Stimulated activated CD4-positive, alpha-beta T cell treated with anti-CD3 and anti-CD28 coated beads, Interleukin-12 subunit alpha, Interleukin-12 subunit beta, amount 100 ng/mL, for 24 hours (primary cell): ENCODE data around the gene CNN2.
A peak's percentile ranks its signal among the peaks of the same experiment; 100 is the strongest.

Experiments
- DNase-seq, 2 experiments: peaks; one replicate each; pipeline ENCODE4 v3.0.0-alpha.2; 2020; ENCODE audit warnings: low read depth in 2 of 2

Gene CNN2

GRCh38 chr19:1065606-1066109 lies 39.2 kb downstream of the CNN2 start:
- no peak for DNase-seq

- no peak for DNase-seq
These were observed 39.9 kb downstream of the CNN2 start for GRCh38 chr19:1066251-1066747.

- peak; percentile 60 to 74 for DNase-seq
These were observed 40.4 kb downstream of the CNN2 start, which contains the start of gene ARHGAP45 for GRCh38 chr19:1066748-1067340. TSS of gene ARHGAP45 (plus strand) at chr19:1067167. CDS start at chr19:1067406, 239 bp downstream.

GRCh38 chr19:1067341-1067957 lies 41.0 kb downstream of the CNN2 start:
- no peak for DNase-seq

DNA sequence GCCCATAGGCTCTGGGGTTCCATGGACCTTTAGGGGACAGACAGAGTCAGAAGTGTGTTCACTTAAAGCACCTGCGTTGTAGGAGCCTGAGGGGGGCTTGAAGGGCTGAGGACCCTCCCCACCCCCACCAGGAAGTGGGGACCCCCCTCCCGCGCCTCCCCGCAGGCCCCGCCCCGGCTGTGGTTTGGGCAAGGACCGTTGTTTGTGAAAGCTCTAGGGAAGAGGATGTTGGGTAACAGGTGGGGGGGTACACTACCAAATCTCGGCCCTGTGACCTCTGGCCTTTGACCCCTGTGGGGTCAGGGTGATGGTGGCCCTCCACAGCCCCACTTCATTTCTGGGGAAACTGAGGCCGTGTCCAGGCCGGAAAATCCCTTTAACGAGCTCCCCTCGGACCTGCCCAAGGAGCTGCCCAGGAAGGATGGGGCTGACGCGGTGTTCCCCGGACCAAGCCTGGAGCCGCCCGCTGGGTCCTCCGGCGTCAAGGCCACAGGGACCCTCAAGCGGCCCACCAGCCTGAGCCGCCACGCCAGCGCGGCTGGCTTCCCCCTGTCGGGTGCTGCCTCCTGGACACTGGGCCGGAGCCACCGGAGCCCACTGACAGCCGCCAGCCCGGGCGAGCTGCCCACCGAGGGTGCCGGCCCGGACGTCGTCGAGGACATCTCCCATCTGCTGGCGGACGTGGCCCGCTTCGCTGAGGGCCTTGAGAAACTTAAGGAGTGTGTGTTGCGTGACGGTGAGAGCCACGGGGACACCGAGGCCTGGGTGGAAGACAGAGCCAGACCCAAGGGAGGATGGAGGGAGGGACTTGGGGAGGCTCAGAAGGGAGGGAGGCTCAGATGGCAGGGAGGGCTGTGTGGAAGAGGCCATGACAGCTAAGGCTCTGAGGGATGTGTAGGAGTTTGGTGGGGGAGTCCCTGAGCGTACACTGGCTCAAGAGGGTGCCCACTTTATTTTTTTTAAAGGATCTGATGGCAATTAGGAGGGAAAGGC lies 41.9 kb downstream of the CNN2 start:
- DNase-seq, result no peak

DNA sequence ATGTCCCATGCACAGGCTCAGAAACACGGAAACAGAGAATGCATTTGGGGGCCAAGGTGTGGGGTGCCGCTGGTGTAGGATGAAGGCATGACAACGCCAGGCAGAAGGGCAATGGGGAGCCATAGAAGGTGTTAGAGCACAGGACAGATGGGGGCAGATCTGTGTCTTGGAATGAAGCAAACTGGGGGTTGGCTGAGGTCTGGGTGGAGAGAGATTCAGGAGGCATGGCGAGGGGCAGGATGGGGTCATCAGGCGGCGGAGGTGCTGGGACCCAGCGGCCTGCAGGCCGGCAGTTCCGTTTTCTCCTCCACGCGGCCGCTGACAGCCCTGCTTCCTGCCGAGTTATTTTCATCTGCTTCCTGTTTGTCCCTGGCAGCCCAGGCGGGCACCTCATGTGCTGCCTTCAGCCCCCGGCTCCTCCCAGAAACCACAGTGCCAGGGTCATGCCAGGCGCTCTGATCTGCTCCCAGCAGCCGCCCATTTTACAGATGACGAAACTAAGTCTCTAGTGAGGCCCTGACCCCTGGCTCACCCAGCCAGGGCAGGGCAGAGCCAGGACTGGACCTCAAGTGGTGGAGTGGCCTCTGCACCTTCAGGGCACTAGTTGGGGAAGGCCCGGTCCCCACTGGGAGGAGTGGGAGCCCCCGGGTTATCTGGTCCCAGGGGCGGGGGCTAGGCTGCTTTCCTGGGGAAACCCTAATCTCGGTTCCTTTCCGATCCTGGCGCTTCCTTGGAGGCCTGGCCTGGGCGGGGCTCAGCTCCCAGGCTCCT lies 42.8 kb downstream of the CNN2 start:
- DNase-seq, result no peak

- no peak for DNase-seq
These were observed 44.1 kb downstream of the CNN2 start for GRCh38 chr19:1070576-1070930.

DNA sequence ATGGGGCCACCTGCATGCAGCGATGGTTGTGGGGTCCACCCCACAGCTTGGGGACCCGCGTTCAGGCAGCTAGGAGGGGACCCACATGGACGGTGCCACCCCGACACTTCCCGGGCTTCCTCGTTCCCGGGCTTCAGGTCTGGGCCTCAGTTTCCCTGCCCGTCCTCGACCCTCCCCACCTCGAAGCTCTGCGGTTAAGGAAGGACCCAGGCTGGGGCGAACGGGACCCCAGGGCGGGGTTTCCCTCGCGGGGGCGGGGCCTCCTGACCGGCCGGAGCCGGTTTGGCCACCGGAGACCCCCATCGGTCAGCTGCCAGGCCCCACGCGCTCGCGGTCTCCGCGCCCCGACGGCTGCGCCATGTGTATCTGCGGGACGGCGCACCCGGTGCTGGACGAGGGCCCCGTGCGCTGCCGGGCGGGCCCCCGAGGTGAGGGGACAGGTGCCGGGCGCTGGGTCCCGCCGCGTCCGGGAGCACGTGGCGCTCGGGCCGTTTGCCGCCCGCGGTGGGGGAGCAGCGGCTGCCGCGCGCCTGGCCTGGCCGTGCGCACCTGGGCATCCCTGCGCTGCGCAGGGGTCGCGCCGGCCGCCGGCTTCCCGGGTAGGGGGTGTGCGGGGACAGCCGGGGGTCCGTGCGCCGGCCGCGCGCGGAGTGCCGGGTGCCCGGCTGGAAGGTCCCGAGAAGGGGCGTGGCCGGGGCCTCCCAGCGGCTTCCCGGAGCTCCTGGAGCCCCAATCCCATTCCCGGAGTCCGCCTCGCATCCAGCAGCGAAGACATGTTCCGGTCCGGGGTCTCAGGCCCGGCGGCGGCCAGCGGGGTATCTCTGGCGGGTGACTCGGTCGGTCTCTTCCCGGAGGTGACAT lies 44.8 kb downstream of the CNN2 start:
- DNase-seq, result no peak

- no peak for DNase-seq
These were observed 46.1 kb downstream of the CNN2 start for GRCh38 chr19:1072371-1073015.

DNA sequence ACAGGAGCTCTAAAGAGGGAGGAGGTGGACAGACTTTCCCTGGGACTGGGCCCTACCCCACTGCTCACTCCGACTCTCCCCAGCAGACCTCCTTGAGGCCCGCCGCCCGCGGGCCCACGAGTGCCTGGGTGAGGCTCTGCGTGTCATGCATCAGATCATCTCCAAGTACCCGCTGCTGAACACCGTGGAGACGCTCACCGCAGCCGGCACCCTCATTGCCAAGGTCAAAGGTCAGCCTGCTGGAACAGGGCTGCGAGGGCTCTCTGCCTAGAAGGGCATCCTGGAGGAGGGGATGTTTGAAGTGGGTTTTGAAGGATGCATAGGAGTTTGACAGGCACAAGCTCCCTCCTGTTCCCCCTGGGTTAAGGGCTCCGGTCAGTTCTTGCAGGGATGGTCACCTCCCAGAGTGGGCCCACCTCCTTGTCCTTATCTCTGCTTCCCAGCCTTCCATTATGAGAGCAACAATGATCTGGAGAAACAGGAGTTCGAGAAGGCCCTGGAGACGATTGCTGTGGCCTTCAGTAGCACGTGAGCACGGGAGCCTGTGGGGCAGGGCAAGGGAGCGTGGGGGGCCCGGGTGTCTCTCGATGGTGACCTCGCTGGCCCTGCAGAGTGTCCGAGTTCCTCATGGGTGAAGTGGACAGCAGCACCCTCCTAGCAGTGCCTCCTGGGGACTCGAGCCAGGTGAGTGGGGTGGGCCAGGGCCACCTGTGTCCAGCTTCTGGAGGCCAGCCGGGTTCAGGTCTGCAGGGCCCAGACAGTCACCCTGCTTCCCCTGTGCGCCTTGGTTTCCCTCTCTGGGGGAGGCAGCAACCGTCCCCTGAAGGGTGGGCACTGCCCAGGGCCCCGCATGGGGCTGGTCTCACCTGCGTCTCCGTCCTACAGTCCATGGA lies 46.9 kb downstream of the CNN2 start:
- no peak for DNase-seq

GRCh38 chr19:1073956-1074517 lies 47.6 kb downstream of the CNN2 start:
- DNase-seq, result no peak

DNA sequence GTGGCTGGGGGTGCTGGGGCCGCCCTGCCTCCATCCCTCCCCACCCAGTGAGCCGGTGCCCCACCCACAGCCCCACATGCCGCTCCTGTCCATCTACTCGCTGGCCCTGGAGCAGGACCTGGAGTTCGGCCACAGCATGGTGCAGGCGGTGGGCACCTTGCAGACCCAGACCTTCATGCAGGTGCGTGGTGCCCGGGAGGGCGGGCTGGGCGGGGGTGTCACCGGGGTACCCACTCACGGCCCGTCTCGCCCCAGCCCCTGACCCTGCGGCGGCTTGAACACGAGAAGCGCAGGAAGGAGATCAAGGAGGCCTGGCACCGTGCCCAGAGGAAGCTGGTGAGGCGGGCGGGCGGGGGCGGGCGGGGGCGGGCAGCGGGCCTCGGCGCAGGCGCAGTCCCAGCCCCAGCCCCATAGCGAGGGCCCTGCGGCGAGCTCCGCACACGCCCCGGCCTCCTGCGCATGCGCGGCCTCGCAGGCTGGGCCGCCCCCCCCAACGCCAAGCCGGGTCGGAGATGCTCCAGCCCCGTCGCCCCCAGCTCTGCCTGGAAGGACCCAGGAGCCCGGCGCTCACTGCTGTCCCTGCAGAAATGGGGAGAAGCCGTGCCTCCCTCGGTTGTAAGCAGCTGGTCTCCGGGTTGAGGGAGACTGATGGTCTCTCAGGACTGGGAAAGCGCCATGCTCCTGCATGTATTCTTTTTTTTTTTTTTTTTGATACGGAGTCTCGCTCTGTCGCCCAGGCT lies 48.3 kb downstream of the CNN2 start:
- DNase-seq, result peak; percentile 67 to 79

GRCh38 chr19:1076046-1076386 lies 49.6 kb downstream of the CNN2 start:
- DNase-seq, result no peak

- DNase-seq, result peak; percentile 81 to 85
These were observed 50.5 kb downstream of the CNN2 start for GRCh38 chr19:1076951-1077350.

GRCh38 chr19:1079566-1080111 lies 53.2 kb downstream of the CNN2 start:
- peak in 1 of 2 experiments; percentile 77 for DNase-seq

DNA sequence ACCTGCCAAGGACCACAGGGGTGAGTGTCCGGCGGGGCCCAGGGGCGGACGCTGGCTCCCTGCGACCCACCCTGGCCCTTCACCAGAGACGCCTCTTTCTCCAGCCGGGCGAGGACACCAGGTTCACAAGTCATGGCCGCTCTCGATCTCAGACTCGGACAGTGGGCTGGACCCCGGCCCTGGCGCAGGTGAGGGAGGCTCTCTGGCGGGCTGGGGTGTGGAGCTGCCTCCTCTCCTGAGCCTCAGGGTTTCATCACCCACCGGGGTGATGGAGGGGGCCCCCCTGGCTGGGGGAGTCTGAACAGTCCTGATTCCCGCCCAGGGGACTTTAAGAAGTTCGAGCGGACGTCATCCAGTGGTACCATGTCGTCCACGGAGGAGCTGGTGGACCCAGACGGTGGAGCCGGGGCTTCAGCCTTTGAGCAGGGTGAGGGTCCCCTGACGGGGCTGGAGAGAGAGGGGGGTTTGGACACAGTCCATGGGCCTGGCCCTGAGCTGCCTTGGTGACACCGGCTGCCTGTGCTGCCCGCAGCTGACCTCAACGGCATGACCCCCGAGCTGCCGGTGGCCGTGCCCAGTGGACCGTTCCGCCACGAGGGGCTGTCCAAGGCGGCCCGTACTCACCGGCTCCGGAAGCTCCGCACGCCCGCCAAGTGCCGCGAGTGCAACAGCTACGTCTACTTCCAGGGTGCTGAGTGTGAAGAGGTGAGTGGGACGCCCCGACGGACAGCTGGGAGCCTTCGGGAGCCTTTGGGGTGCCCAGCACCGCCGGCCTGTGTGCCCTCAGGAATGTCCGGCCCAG lies 54.2 kb downstream of the CNN2 start:
- DNase-seq, result no peak
